Type B pancreatic cell (in vitro differentiated cells): Measurements from ENCODE around the gene HADHB. TPM values are rescaled to one million over a fixed set of nuclear protein-coding genes. Genes with fewer than 3 reads are reported as not detected.
"Not testable (repeated sequence)": the region's sequence is repeated elsewhere in the genome, so short reads cannot be mapped to it uniquely, and the experiment has no call there.

Source experiments
- DNase-seq: peaks from one replicate; pipeline ENCODE4 v3.0.0; 2021; ENCODE audit warnings: mixed read lengths; ENCODE audit not compliant: unreplicated experiment; ENCODE audit errors: extremely low spot score
- H3K27ac Mint-ChIP-seq: 2 replicates; pipeline ENCODE4 v1.8.0; 2021; ENCODE audit warnings: mild to moderate bottlenecking, mixed read lengths
- H3K27me3 Mint-ChIP-seq: 2 replicates; pipeline ENCODE4 v1.8.0; 2021; ENCODE audit warnings: mixed read lengths
- H3K36me3 Mint-ChIP-seq: 2 replicates; pipeline ENCODE4 v1.8.0; 2021; ENCODE audit warnings: mixed read lengths
- H3K4me1 Mint-ChIP-seq: one replicate; pipeline ENCODE4 v1.8.0; 2021; ENCODE audit warnings: mixed read lengths; ENCODE audit not compliant: unreplicated experiment
- H3K4me3 Mint-ChIP-seq: 2 replicates; pipeline ENCODE4 v1.8.0; 2021; ENCODE audit warnings: mild to moderate bottlenecking, mixed read lengths
- H3K9me3 Mint-ChIP-seq: 2 replicates; pipeline ENCODE4 v1.8.0; 2021; ENCODE audit warnings: mixed read lengths
- total RNA-seq: library from RNA; stranded (reverse); gene quantifications from 2 replicates; pipeline ENCODE4 v1.2.1, GENCODE V29; 2021; ENCODE audit warnings: low replicate concordance
- TF ChIP-seq, protein P1 (sequence below): fragments of 200-600 bp; sonication (generic); conservative IDR thresholded peaks from 2 replicates; pipeline ENCODE4 v1.5.0; 2021; ENCODE audit warnings: antibody characterized with exemption, mild to moderate bottlenecking

The HADHB gene
- total RNA-seq, 1 donor from 2014 or later = 110 TPM

DNA sequence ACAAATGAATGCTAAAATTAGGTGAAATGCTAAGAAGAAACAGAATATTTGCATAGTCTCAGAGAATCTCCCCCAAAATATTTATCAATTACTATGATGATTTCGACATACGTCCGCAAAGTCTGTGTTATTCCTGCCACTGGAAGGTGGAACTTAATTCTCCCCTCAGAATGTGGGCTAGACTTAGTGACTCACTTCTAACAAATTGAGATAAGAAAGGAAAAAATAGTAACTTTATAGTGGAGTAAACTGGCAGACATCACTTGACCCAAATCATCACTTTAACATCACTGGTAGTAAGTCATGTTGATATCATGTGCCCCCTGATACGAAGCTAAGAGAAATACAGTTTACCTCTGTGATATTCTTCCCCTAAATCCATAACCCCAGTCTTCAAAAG lies 23.5 kb downstream of the HADHB start:
- no peaks in the 10 kb centered on the region for H3K27me3 Mint-ChIP-seq
- H3K27ac Mint-ChIP-seq = no peak overlapping the region
- H3K9me3 Mint-ChIP-seq = no peaks in the 10 kb centered on the region
- H3K4me3 Mint-ChIP-seq = no peak overlapping the region
- no peaks in the 10 kb centered on the region for H3K4me1 Mint-ChIP-seq
- DNase-seq = no peak
- peaks cover 14% of the 10 kb centered on the region for H3K36me3 Mint-ChIP-seq
- TF ChIP-seq, protein P1, sequence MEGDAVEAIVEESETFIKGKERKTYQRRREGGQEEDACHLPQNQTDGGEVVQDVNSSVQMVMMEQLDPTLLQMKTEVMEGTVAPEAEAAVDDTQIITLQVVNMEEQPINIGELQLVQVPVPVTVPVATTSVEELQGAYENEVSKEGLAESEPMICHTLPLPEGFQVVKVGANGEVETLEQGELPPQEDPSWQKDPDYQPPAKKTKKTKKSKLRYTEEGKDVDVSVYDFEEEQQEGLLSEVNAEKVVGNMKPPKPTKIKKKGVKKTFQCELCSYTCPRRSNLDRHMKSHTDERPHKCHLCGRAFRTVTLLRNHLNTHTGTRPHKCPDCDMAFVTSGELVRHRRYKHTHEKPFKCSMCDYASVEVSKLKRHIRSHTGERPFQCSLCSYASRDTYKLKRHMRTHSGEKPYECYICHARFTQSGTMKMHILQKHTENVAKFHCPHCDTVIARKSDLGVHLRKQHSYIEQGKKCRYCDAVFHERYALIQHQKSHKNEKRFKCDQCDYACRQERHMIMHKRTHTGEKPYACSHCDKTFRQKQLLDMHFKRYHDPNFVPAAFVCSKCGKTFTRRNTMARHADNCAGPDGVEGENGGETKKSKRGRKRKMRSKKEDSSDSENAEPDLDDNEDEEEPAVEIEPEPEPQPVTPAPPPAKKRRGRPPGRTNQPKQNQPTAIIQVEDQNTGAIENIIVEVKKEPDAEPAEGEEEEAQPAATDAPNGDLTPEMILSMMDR = no peak

DNA sequence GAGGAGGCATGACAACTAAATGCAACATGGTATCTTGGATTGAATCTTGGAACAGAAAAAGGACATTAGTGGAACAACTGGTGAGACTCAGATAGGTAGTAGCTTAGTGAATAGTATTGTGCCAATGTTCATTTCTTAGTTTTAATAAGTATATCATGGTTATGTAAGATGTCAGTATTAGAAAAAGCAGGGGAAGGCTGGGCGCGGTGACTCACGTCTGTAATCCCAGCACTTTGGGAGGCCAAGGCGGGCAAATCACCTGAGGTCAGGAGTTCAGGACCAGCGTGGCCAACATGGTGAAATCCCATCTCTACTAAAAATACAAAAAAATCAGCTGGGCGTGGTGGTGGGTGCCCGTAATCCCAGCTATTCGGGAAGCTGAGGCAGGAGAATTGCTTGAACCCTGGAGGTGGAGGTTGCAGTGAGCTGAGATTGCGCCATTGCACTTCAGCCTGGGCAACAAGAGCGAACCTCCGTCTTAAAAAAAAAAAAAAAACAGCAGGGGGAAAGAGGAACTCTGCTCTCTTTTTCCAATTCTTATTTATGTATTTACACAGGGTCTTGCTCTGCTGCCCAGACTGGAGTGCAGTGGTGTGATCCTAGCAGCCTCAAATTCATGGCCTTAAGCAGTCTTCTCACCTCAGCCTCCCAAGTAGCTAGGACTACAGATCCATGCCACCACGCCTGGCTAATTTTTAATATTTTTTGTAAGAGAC lies 24.1 kb downstream of the HADHB start:
- peaks cover 14% of the 10 kb centered on the region for H3K36me3 Mint-ChIP-seq
- H3K27me3 Mint-ChIP-seq, DNase-seq, H3K4me3 Mint-ChIP-seq, H3K27ac Mint-ChIP-seq, H3K4me1 Mint-ChIP-seq, H3K9me3 Mint-ChIP-seq: not testable (repeated sequence)

DNA sequence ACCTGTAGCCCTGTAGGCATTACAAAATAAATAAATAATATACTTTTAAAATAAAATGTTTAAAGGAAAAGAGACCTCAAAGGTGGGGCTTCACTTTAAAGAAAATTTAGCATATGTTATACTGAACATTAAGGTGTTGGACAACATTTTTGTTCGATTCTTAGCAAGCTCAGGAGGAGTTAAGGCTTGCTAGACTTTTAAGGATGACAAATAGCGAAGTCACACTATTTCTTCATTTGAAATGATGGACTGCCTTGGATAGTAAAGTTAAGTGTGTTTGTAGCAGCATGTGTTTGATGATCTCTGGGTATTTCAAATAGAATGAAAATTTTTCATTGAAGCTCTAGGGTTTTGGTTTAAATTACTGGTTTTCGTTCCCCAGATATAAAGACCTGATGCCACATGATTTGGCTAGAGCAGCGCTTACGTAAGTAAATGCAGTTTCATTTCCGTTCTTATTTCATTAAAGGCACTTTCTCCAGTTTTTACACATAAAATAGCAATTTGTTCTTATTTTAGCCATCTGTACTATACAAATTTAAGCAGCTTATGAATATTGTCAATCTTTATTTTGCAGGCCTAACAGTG lies 24.9 kb downstream of the HADHB start:
- no peaks in the 10 kb centered on the region for H3K27me3 Mint-ChIP-seq
- H3K4me3 Mint-ChIP-seq = no peak overlapping the region
- TF ChIP-seq, protein P1 = no peak
- H3K36me3 Mint-ChIP-seq = peaks cover 14% of the 10 kb centered on the region
- H3K27ac Mint-ChIP-seq = no peak overlapping the region
- H3K9me3 Mint-ChIP-seq = no peaks in the 10 kb centered on the region
- DNase-seq = no peak
- H3K4me1 Mint-ChIP-seq = no peaks in the 10 kb centered on the region

DNA sequence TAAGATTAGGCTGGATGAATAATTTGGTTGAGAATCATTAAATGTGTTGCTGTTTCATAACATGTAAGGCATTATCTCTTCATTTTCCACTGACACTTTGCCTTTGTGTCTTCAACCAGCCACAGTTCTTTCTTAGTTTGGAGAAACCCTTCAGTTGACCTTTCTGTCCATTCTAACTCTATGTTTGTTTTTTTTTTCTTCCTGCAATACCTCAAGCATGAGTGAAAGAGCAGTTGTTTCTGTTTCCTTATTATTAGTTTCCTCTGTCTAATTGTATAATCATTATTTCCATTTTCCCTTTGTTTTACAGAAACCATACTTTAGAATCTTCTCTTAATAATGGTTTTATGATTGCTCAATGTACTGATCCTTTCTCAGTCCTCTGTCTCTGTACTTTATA lies 25.6 kb downstream of the HADHB start:
- H3K27me3 Mint-ChIP-seq = no peaks in the 10 kb centered on the region
- H3K36me3 Mint-ChIP-seq = peaks cover 14% of the 10 kb centered on the region
- H3K9me3 Mint-ChIP-seq = no peaks in the 10 kb centered on the region
- no peak for DNase-seq
- no peaks in the 10 kb centered on the region for H3K4me1 Mint-ChIP-seq
- H3K27ac Mint-ChIP-seq = no peak overlapping the region
- no peak overlapping the region for H3K4me3 Mint-ChIP-seq
- TF ChIP-seq, protein P1 = no peak

DNA sequence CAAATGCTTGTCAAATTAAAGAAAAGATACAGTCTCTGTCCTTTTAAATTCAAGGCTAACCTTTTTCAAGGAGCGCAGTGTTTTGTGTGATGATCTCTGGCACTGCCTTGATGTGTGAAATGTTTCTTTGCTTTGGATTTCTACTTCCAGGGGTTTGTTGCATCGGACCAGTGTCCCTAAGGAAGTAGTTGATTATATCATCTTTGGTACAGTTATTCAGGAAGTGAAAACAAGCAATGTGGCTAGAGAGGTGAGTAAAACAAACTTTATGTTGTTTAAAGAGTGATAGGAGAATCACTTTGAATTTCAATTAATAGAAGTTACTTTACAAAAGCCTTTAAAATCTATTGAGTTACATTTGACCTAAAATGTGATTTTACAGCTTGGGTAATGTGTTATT lies 28.8 kb downstream of the HADHB start:
- no peaks in the 10 kb centered on the region for H3K9me3 Mint-ChIP-seq
- no peak for DNase-seq
- TF ChIP-seq, protein P1 = no peak
- no peak overlapping the region for H3K27ac Mint-ChIP-seq
- no peak overlapping the region for H3K4me3 Mint-ChIP-seq
- no peaks in the 10 kb centered on the region for H3K4me1 Mint-ChIP-seq
- H3K27me3 Mint-ChIP-seq = no peaks in the 10 kb centered on the region
- peaks cover 2% of the 10 kb centered on the region for H3K36me3 Mint-ChIP-seq

DNA sequence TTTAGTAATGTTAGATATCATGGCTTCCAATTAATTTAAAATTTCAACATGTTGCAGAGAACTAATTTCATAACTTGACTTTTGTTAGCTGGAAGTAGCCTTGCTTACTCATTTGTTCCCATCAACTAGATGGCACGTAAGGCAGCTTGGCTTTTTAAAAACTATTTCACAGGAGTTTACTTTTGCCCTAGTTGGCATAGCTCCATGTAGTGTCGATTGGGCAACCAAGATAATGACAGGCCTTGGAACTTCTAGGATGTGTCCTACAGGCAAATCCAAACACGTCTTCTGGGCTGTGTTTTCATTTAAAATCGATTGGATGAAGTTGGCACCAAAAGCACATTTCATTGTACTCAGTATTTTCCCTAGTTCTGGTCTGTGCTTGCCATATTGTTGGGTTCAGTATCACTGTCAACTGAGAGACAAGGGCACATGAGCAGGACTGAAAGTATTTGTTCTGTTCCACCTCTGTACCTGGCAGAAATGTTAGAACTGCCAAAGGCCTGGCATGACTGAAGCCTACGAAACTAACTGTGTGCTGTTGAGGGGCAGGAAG lies 29.4 kb downstream of the HADHB start:
- Mint-ChIP-seq H3K27me3 (no peaks in the 10 kb centered on the region), H3K4me1 (no peaks in the 10 kb centered on the region), H3K27ac (no peak overlapping the region), H3K36me3 (peaks cover 3% of the 10 kb centered on the region), H3K4me3 (no peak overlapping the region), H3K9me3 (no peaks in the 10 kb centered on the region)
- TF ChIP-seq, protein P1 = no peak
- DNase-seq = no peak
